HCT116 (cell line): ENCODE measurements around the gene TIMM44. TPM values are rescaled to one million over a fixed set of nuclear protein-coding genes. Genes with fewer than 3 reads are reported as not detected.

Experiments used
- ATAC-seq: fragments of 200-7000 bp; cut with Tn5 transposase; 2 replicates; pipeline ENCODE4 v1.9.1; 2020; ENCODE audit warnings: mild to moderate bottlenecking, moderate library complexity
- BruUV-seq: library from RNA; stranded (reverse); fragments of 400-500 nt; replicated peaks from 2 replicates; lab custom pipeline; 2021; lab: Mats Ljungman, UMichigan
- CTCF ChIA-PET: fragments of 300-600 bp; sonication (Branson Sonifier 250); formaldehyde crosslinking; loops from one replicate; lab custom pipeline; 2021; ENCODE audit warnings: antibody characterized with exemption; lab: Charles Lee
- POLR2A ChIA-PET: fragments of 300-600, 350-600 bp; sonication (Branson Sonifier 250); formaldehyde crosslinking; loops from one replicate; lab custom pipeline; 2021; ENCODE audit warnings: antibody characterized with exemption; lab: Charles Lee
- RAD21 ChIA-PET, 2 experiments: fragments of 300-600 bp; sonication (Branson Sonifier 250); formaldehyde crosslinking; loops; one replicate each; lab custom pipeline; 2023; ENCODE audit warnings: low total read pairs in 2 of 2; ENCODE audit not compliant: uncharacterized antibody in 2 of 2, unreplicated experiment in 2 of 2, low non-redundant PET in 1 of 2; lab: Charles Lee
- DNase-seq: peaks from one replicate; pipeline ENCODE4 v3.0.0-alpha.2; 2010; ENCODE audit warnings: low read depth, low spot score
- H2AFZ ChIP-seq: fragments of 200-600 bp; shearing (Covaris generic), sonication (generic); 2 replicates; pipeline ENCODE4 v1.6.1; 2017; ENCODE audit warnings: low read depth, mixed run types, mixed read lengths, antibody characterized with exemption, low read length; ENCODE audit not compliant: poor library complexity, severe bottlenecking
- H3K27ac ChIP-seq: 2 replicates; pipeline ENCODE4 v1.5.1; 2012; ENCODE audit warnings: low read depth, low read length
- H3K27me3 ChIP-seq: fragments of 200-600 bp; sonication (generic); 2 replicates; pipeline ENCODE4 v1.6.1; 2016; ENCODE audit warnings: mixed run types, low read length, mixed read lengths; ENCODE audit not compliant: insufficient read depth
- H3K36me3 ChIP-seq, 2 experiments: fragments of 200-500 bp in 1 of 2; fragments of 200-600 bp in 1 of 2; sonication (Bioruptor generic) in 1 of 2; sonication (generic) in 1 of 2; 2 replicates each; pipeline versions ENCODE4 v1.5.1 to v1.6.1; 2014 to 2016; ENCODE audit warnings: low read length in 2 of 2, inconsistent platforms in 1 of 2, mixed read lengths in 1 of 2, mixed run types in 1 of 2; ENCODE audit not compliant: insufficient read depth in 2 of 2, control insufficient read depth in 1 of 2
- H3K4me1 ChIP-seq, 2 experiments: fragments of 200-600 bp in 1 of 2; sonication (generic) in 1 of 2; 2 replicates each; pipeline versions ENCODE4 v1.5.1 to v1.6.1; 2012 to 2017; ENCODE audit warnings: low read length in 2 of 2, inconsistent platforms in 1 of 2, mild to moderate bottlenecking in 1 of 2, mixed read lengths in 1 of 2, mixed run types in 1 of 2, moderate library complexity in 1 of 2; ENCODE audit not compliant: insufficient read depth in 2 of 2, control insufficient read depth in 1 of 2
- H3K4me2 ChIP-seq: fragments of 200-600 bp; sonication (generic); 2 replicates; pipeline ENCODE4 v1.6.1; 2017; ENCODE audit warnings: mixed run types, low read length, mixed read lengths
- H3K4me3 ChIP-seq, 2 experiments: fragments of 200-600 bp in 1 of 2; sonication (generic) in 1 of 2; replicated peaks in 1 of 2; 2 replicates each; pipeline ENCODE4 v1.5.1; 2011 to 2016; ENCODE audit warnings: low read length in 2 of 2, control low read depth in 1 of 2, low read depth in 1 of 2, mild to moderate bottlenecking in 1 of 2, mixed read lengths in 1 of 2, mixed run types in 1 of 2
- H3K79me2 ChIP-seq: fragments of 200-600 bp; sonication (generic); 2 replicates; pipeline ENCODE4 v1.6.1; 2017; ENCODE audit warnings: mild to moderate bottlenecking, mixed run types, low read length, moderate library complexity, mixed read lengths; ENCODE audit not compliant: insufficient read depth
- H3K9ac ChIP-seq: fragments of 200-600 bp; sonication (generic); 2 replicates; pipeline ENCODE4 v1.6.1; 2016; ENCODE audit warnings: low read length, mixed read lengths
- H3K9me2 ChIP-seq: fragments of 200-600 bp; sonication (generic), shearing (Covaris generic); 2 replicates; pipeline ENCODE4 v1.6.1; 2017; ENCODE audit warnings: mixed run types, mild to moderate bottlenecking, moderate library complexity; ENCODE audit not compliant: insufficient read depth
- H3K9me3 ChIP-seq, 2 experiments: fragments of 200-500 bp in 1 of 2; fragments of 200-600 bp in 1 of 2; sonication (Bioruptor generic) in 1 of 2; sonication (generic) in 1 of 2; 2 replicates each; pipeline ENCODE4 v1.6.1; 2014 to 2017; ENCODE audit warnings: low read length in 2 of 2, mixed read lengths in 2 of 2, inconsistent platforms in 1 of 2, low read depth in 1 of 2, mild to moderate bottlenecking in 1 of 2, mixed run types in 1 of 2, moderate library complexity in 1 of 2; ENCODE audit not compliant: control insufficient read depth in 1 of 2, insufficient read depth in 1 of 2
- H4K20me1 ChIP-seq: fragments of 200-600 bp; sonication (generic), shearing (Covaris generic); 2 replicates; pipeline ENCODE4 v1.6.1; 2017; ENCODE audit warnings: mixed run types, mild to moderate bottlenecking, moderate library complexity; ENCODE audit not compliant: insufficient read depth
- CBX3 ChIP-seq: IDR thresholded peaks from 2 replicates; pipeline ENCODE4 v1.6.1; 2012; ENCODE audit warnings: low read depth
- CEBPB ChIP-seq: IDR thresholded peaks from 2 replicates; pipeline ENCODE4 v1.6.1; 2012; ENCODE audit warnings: low read depth
- CTCF ChIP-seq, 3 experiments: fragments of 200-600 bp in 1 of 3; sonication (generic) in 1 of 3; IDR thresholded peaks in 2 of 3; conservative IDR thresholded peaks in 1 of 3; 2 replicates each; pipeline ENCODE4 v1.5.1; 2012 to 2017; ENCODE audit warnings: low read depth in 2 of 3, low read length in 2 of 3, antibody characterized with exemption in 1 of 3, borderline replicate concordance in 1 of 3, control low read depth in 1 of 3, mild to moderate bottlenecking in 1 of 3, mixed read lengths in 1 of 3, mixed run types in 1 of 3, moderate library complexity in 1 of 3; ENCODE audit not compliant: insufficient read depth in 1 of 3
- EGR1 ChIP-seq: IDR thresholded peaks from 2 replicates; pipeline ENCODE4 v1.6.1; 2012; ENCODE audit warnings: low read depth
- ELF1 ChIP-seq: IDR thresholded peaks from 2 replicates; pipeline ENCODE4 v1.6.1; 2012; ENCODE audit warnings: low read depth, borderline replicate concordance
- EZH2 ChIP-seq: fragments of 200-600 bp; sonication (generic); IDR thresholded peaks from 2 replicates; pipeline ENCODE4 v1.6.1; 2017; ENCODE audit warnings: antibody characterized with exemption, mixed run types
- EZH2phosphoT487 ChIP-seq: fragments of 200-600 bp; IDR thresholded peaks from 2 replicates; pipeline ENCODE4 v1.6.1; 2018; ENCODE audit warnings: antibody characterized with exemption, borderline replicate concordance
- FOSL1 ChIP-seq: IDR thresholded peaks from 2 replicates; pipeline ENCODE4 v1.6.1; 2012; ENCODE audit warnings: low read depth
- MAX ChIP-seq: IDR thresholded peaks from 2 replicates; pipeline ENCODE4 v1.6.1; 2012
- POLR2AphosphoS5 ChIP-seq: IDR thresholded peaks from 2 replicates; pipeline ENCODE4 v1.6.1; 2011; ENCODE audit warnings: mild to moderate bottlenecking, low read depth, low read length, moderate library complexity
- RAD21 ChIP-seq: IDR thresholded peaks from 2 replicates; pipeline ENCODE4 v1.6.1; 2012; ENCODE audit warnings: low read depth, mild to moderate bottlenecking
- SIN3A ChIP-seq: IDR thresholded peaks from 2 replicates; pipeline ENCODE4 v1.6.1; 2012; ENCODE audit warnings: low read depth
- SP1 ChIP-seq: IDR thresholded peaks from 2 replicates; pipeline ENCODE4 v1.6.1; 2012; ENCODE audit warnings: low read depth
- SRF ChIP-seq: IDR thresholded peaks from 2 replicates; pipeline ENCODE4 v1.6.1; 2012; ENCODE audit warnings: low read depth
- YY1 ChIP-seq: IDR thresholded peaks from 2 replicates; pipeline ENCODE4 v1.6.1; 2011; ENCODE audit warnings: low read length, low read depth, moderate library complexity, mild to moderate bottlenecking; ENCODE audit not compliant: insufficient replicate concordance; ENCODE audit errors: extremely low read depth
- ZFX ChIP-seq: fragments of 450-650 bp; IDR thresholded peaks from 2 replicates; pipeline ENCODE4 v1.6.1; 2017
- ZNF274 ChIP-seq: fragments of 200-500 bp; sonication (Bioruptor generic); IDR thresholded peaks from 2 replicates; pipeline ENCODE4 v1.6.1; 2014; ENCODE audit warnings: mild to moderate bottlenecking, low read depth, low read length, inconsistent platforms
- intact Hi-C: fragments of 100-400 bp; cut with micrococcal nuclease; formaldehyde crosslinking; loops from 2 replicates; pipeline ENCODE4 v1.10.0; 2022
- total RNA-seq: library from RNA; stranded (reverse); gene quantifications from one replicate; pipeline ENCODE4 v1.2.1, GENCODE V29; 2021; ENCODE audit not compliant: unreplicated experiment
- TF ChIP-seq, protein P1 (sequence below): IDR thresholded peaks from 2 replicates; pipeline ENCODE4 v1.6.1; 2011; ENCODE audit warnings: mild to moderate bottlenecking, low read length, moderate library complexity; ENCODE audit not compliant: insufficient replicate concordance; ENCODE audit errors: extremely low read depth

Gene TIMM44
- total RNA-seq, 1 experiment from 2014 or later = 136 TPM

DNA sequence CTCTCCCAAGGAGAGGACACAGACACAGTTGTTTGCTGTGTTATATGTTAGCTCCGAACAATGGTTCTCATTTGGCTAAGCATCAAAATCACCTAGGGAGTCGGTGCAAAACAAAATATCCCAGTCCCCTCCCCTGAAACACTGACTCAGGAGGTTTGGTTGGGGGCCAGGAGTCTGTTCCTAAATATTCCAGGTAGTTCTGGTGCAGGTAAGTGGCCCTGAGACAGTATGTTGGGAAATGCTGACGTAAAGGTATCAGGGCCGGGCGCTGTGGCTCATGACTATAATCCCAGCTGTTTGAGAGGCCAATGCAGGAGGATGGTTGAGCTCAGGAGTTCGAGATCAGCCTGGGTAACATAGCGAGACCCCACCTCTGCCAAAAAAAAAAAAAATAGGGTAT, 42.1 kb downstream of the TIMM44 start:
- no peak overlapping the region for H3K4me2 ChIP-seq
- H3K27ac ChIP-seq = no peak overlapping the region
- H3K79me2 ChIP-seq = peaks cover 34% of the 10 kb centered on the region
- H3K9me3 ChIP-seq = no peaks in the 10 kb centered on the region
- H3K4me1 ChIP-seq = peaks cover 3 to 27% of the 10 kb centered on the region in 2 experiments; a peak in 2 of 4 replicates
- H3K9ac ChIP-seq = no peak overlapping the region
- H4K20me1 ChIP-seq = no peaks in the 10 kb centered on the region
- CTCF ChIA-PET = no interaction called here
- H2AFZ ChIP-seq = no peak overlapping the region
- RAD21 ChIA-PET = no interaction called here
- TF ChIP-seq EZH2 (no peak), CEBPB (no peak), EZH2phosphoT487 (no peak), ZFX (no peak), FOSL1 (no peak), SIN3A (no peak), SRF (no peak), RAD21 (no peak)
- H3K4me3 ChIP-seq = no peak overlapping the region
- no peaks in the 10 kb centered on the region for H3K9me2 ChIP-seq
- BruUV-seq = no TSS peak
- DNase-seq (no peak), ATAC-seq (no peak)
- intact Hi-C loops = no loop called here
- no peaks in the 10 kb centered on the region for H3K27me3 ChIP-seq
- POLR2A ChIA-PET = interaction anchor here (1.3 to 1.5 kb wide), 4 partner anchors 10 to 32 kb away, joined by 4 to 5 read pairs (median 4); partner anchors contain the start of genes LRRC8E and SNAPC2
- peaks cover 0 to 9% of the 10 kb centered on the region in 2 experiments; a peak in 2 of 4 replicates for H3K36me3 ChIP-seq

GRCh38 chr19:7900931-7901330, 42.5 kb downstream of the TIMM44 start:
- no peak overlapping the region for H3K27ac ChIP-seq
- CTCF ChIA-PET = interaction anchor here (1.3 kb wide), 1 partner anchor 32 kb away, joined by 5 read pairs; no protein-coding TSS in a partner anchor
- TF ChIP-seq ZNF274 = no peak
- no peak for TF ChIP-seq CEBPB
- TF ChIP-seq POLR2AphosphoS5 = no peak
- TF ChIP-seq YY1 = no peak
- TF ChIP-seq EGR1 = no peak
- no peak for TF ChIP-seq ELF1
- TF ChIP-seq CTCF (IDR thresholded peaks at IDR 0.05 in 2 of 3, conservative IDR thresholded peaks at IDR 0.05 in 1 of 3; ENCODE audit: borderline replicate concordance in 1 of 3, insufficient read depth in 1 of 3, low read depth in 2 of 3, low read length in 2 of 3) = no peak
- no peak for TF ChIP-seq SP1
- TF ChIP-seq MAX = no peak
- TF ChIP-seq, protein P1, sequence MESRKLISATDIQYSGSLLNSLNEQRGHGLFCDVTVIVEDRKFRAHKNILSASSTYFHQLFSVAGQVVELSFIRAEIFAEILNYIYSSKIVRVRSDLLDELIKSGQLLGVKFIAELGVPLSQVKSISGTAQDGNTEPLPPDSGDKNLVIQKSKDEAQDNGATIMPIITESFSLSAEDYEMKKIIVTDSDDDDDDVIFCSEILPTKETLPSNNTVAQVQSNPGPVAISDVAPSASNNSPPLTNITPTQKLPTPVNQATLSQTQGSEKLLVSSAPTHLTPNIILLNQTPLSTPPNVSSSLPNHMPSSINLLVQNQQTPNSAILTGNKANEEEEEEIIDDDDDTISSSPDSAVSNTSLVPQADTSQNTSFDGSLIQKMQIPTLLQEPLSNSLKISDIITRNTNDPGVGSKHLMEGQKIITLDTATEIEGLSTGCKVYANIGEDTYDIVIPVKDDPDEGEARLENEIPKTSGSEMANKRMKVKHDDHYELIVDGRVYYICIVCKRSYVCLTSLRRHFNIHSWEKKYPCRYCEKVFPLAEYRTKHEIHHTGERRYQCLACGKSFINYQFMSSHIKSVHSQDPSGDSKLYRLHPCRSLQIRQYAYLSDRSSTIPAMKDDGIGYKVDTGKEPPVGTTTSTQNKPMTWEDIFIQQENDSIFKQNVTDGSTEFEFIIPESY = no peak
- no peak for TF ChIP-seq SRF
- TF ChIP-seq ZFX = no peak
- no peak for TF ChIP-seq CBX3

More at GRCh38 chr19:7900931-7901330, 42.5 kb downstream of the TIMM44 start:
- H3K36me3 ChIP-seq = peaks cover 0 to 9% of the 10 kb centered on the region in 2 experiments; a peak in 2 of 4 replicates
- ATAC-seq (no peak), DNase-seq (no peak)
- H3K4me1 ChIP-seq = peaks cover 3 to 27% of the 10 kb centered on the region in 2 experiments; a peak in 2 of 4 replicates
- no peak overlapping the region for H3K4me2 ChIP-seq
- no peak overlapping the region for H3K9ac ChIP-seq
- H3K4me3 ChIP-seq = no peak overlapping the region
- RAD21 ChIA-PET = no interaction called here
- H2AFZ ChIP-seq = no peak overlapping the region
- H4K20me1 ChIP-seq = no peaks in the 10 kb centered on the region
- POLR2A ChIA-PET = interaction anchor here (1.3 to 1.4 kb wide), 3 partner anchors 9 to 32 kb away, joined by 4 to 5 read pairs (median 4); partner anchors contain the start of gene LRRC8E
- BruUV-seq = no TSS peak
- peaks cover 30% of the 10 kb centered on the region for H3K79me2 ChIP-seq
- intact Hi-C loops = no loop called here
- H3K9me2 ChIP-seq = no peaks in the 10 kb centered on the region
- no peaks in the 10 kb centered on the region for H3K27me3 ChIP-seq
- no peaks in the 10 kb centered on the region for H3K9me3 ChIP-seq
